Astrocyte of the spinal cord (primary cell): ENCODE measurements around the gene LRRC41.

ENCODE experiments used
- DNase-seq: peaks from one replicate; pipeline ENCODE4 v3.0.0; 2011; ENCODE audit warnings: low read depth, low spot score
- H3K4me3 ChIP-seq: 2 replicates; pipeline ENCODE4 v1.5.1; 2011; ENCODE audit warnings: low read depth, mild to moderate bottlenecking, low read length, moderate library complexity
- in situ Hi-C: cut with HindIII; loops from 2 replicates; pipeline ENCODE4 v1.10.0; 2017; ENCODE audit warnings: low sequenced_read_pairs
- TF ChIP-seq, protein P1 (sequence below): IDR thresholded peaks from 2 replicates; pipeline ENCODE4 v1.5.1; 2012; ENCODE audit warnings: low read depth, mild to moderate bottlenecking, low read length, inconsistent platforms

The LRRC41 gene, protein sequence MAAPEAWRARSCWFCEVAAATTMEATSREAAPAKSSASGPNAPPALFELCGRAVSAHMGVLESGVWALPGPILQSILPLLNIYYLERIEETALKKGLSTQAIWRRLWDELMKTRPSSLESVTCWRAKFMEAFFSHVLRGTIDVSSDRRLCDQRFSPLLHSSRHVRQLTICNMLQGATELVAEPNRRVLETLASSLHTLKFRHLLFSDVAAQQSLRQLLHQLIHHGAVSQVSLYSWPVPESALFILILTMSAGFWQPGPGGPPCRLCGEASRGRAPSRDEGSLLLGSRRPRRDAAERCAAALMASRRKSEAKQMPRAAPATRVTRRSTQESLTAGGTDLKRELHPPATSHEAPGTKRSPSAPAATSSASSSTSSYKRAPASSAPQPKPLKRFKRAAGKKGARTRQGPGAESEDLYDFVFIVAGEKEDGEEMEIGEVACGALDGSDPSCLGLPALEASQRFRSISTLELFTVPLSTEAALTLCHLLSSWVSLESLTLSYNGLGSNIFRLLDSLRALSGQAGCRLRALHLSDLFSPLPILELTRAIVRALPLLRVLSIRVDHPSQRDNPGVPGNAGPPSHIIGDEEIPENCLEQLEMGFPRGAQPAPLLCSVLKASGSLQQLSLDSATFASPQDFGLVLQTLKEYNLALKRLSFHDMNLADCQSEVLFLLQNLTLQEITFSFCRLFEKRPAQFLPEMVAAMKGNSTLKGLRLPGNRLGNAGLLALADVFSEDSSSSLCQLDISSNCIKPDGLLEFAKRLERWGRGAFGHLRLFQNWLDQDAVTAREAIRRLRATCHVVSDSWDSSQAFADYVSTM

DNA sequence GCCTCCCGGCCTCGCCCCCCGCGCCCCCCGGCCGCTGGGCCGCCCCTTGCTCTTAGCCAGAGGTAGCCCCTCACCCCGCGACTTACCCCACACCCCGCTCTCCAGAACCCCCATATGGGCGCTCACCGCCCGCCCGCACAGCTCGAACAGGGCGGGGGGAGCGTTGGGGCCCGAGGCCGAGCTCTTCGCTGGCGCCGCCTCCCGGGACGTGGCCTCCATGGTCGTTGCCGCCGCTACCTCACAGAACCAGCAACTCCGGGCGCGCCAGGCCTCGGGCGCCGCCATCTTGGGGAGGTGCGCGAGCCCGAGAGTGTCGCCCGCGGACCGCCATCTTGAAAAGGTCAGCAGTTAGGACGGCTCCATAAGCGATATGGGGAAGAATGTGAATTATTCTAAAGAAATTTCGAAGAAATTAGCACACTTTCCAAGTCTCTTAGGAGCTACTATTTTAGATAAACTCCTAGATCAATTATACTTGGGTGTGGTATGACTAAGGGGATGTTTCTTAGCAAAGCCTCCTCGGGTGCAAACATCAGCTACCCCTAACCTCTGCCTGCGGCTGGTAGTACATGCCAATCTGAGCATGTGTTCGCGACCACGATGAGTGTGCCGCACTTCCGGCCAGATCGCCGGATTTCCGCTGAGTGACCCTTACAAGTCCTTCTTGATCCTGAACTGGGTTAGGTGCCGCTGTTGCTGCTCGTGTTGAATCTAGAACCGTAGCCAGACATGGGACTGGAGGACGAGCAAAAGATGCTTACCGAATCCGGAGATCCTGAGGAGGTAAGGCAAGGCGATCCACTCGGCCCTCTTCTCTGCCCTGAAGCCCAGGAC, at the start of gene LRRC41, which contains the start of gene UQCRH:
Gene LRRC41 (minus strand): TSS at position 579 of the 834 bp plus-strand sequence. CDS start 294 bp downstream, at position 285.
Gene UQCRH (plus strand): TSS at position 661 of the 834 bp plus-strand sequence. CDS start 69 bp downstream, at position 730.
- H3K4me3 ChIP-seq = peak within 1 kb of the TSS; percentile 87
- in situ Hi-C loops = no loop called here
- TF ChIP-seq, protein P1, sequence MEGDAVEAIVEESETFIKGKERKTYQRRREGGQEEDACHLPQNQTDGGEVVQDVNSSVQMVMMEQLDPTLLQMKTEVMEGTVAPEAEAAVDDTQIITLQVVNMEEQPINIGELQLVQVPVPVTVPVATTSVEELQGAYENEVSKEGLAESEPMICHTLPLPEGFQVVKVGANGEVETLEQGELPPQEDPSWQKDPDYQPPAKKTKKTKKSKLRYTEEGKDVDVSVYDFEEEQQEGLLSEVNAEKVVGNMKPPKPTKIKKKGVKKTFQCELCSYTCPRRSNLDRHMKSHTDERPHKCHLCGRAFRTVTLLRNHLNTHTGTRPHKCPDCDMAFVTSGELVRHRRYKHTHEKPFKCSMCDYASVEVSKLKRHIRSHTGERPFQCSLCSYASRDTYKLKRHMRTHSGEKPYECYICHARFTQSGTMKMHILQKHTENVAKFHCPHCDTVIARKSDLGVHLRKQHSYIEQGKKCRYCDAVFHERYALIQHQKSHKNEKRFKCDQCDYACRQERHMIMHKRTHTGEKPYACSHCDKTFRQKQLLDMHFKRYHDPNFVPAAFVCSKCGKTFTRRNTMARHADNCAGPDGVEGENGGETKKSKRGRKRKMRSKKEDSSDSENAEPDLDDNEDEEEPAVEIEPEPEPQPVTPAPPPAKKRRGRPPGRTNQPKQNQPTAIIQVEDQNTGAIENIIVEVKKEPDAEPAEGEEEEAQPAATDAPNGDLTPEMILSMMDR = no peak
- DNase-seq = peak; percentile 99

DNA sequence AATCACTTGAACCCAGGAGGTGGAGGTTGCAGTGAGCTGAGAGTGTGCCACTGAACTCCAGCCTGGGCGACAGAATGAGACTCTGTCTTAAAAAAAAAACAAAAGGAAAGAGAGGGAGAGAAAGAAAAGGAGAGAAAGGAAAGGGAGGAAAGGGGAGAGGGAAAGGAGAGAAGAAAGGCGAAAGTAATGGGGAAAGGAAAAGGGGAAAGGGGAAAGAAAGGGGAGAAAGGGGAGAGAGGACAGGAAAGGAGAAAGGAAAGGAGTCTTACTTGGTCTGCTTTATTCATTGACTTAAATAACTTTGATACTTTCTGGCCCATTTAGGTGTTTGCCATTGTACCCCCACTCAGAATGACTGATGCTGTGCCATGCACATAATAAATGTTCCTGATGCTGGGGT, 48.9 kb upstream of the LRRC41 start:
- no peak overlapping the region for H3K4me3 ChIP-seq
- no peak for DNase-seq
- in situ Hi-C loops = no loop called here
- TF ChIP-seq, protein P1 = no peak

DNA sequence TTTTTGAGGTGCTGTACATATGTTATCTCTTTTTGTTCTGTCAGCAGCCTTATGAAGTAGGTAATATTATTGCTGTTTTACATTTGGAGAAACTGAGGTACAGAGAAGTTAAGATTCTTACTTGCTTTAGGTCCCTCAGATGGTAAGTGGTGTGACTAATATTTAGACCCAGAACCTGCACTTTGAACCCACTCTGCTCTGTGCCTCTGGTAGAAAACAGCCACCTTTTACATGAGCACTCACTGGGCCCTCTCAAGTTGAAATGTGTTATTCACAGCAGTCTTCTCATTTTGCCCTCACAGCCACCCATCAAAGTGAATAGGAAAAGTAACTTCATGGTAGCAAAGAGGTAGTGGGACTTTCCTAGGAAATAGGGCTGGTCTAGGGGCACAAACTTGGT, 41.9 kb upstream of the LRRC41 start:
- DNase-seq = no peak
- in situ Hi-C loops = no loop called here
- TF ChIP-seq, protein P1 = no peak

DNA sequence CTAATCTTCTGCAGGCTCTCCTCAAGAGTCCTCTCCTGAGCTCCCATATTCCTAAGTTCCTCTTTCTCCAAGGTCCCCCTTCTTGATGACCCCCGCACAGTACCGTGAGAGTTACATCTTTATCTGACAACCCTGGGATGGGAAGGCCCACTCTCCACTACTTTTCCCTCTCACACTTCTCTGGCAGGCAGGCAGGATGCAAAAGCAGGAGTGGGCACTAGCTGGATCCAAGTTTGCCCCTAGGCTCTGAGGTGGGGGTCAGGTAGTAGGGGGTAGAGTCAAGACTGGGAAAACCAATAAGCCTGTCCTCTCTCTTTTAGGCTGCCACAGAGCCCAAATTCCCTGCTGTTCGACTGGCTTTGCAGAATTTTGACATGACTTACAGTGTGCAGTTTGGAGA, 41.1 kb upstream of the LRRC41 start:
- in situ Hi-C loops = no loop called here
- TF ChIP-seq, protein P1 = no peak
- H3K4me3 ChIP-seq = no peak overlapping the region
- no peak for DNase-seq

More for the DNA sequence above, 41.9 kb upstream of the LRRC41 start:
- no peak overlapping the region for H3K4me3 ChIP-seq

DNA sequence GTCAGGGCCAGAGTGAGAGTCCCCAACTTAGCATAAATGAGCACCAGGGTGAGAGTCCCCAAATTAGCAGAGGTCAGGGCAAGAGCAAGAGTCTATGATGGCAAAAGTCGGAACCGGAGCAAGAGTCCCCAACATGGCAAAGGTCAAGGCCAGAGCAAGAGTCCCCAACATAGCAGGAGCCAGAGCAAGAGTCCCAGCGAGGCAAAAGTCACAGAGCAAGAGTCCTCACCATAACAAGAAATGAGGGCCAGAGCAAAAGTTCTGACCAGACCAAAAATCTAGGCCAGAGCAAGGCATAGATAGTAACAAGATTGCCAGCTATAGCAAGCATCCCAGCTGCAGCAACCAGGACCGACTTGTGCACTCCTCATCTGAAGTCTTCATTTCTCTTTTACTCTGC, 40.3 kb upstream of the LRRC41 start:
- in situ Hi-C loops = no loop called here
- no peak overlapping the region for H3K4me3 ChIP-seq
- no peak for DNase-seq
- TF ChIP-seq, protein P1 = no peak

DNA sequence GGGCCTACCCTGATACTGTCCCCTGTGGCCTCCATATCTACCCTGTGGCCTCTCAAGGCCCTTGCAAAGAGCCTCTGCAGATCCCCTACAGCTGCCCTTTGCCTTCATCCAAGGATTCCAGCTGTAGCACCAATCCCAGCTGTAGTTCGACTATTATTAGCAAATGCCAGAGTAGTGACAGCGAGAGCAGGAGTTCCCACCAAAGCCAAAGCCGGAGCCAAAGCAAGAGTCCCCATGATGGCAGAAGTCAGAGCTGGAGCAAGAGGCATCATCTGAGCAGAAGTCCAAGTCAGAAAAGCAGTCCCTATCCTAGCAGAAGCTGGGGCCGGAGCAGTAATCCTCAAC, 39.9 kb upstream of the LRRC41 start:
- TF ChIP-seq, protein P1 = no peak
- no peak overlapping the region for H3K4me3 ChIP-seq
- no peak for DNase-seq
- in situ Hi-C loops = no loop called here
